Panc1 (cell line): ENCODE data around the gene ITGAV.

Experiments
- CTCF ChIP-seq: fragments of 450-650 bp; IDR thresholded peaks from 2 replicates; pipeline ENCODE4 v1.5.1; 2017; ENCODE audit warnings: mild to moderate bottlenecking
- POLR2AphosphoS5 ChIP-seq: IDR thresholded peaks from 2 replicates; pipeline ENCODE4 v1.6.1; 2012; ENCODE audit warnings: mild to moderate bottlenecking, low read depth, low read length, moderate library complexity
- REST ChIP-seq, 2 experiments: IDR thresholded peaks; 2 replicates each; pipeline ENCODE4 v1.6.1; 2011 to 2012; ENCODE audit warnings: low read depth in 2 of 2, control low read depth in 1 of 2, low read length in 1 of 2, mild to moderate bottlenecking in 1 of 2, moderate library complexity in 1 of 2; ENCODE audit not compliant: insufficient read depth in 1 of 2
- SIN3A ChIP-seq: IDR thresholded peaks from 2 replicates; pipeline ENCODE4 v1.6.1; 2012; ENCODE audit warnings: low read depth, mild to moderate bottlenecking, low read length, moderate library complexity, borderline replicate concordance; ENCODE audit not compliant: insufficient read depth
- TCF7L2 ChIP-seq: IDR thresholded peaks from 2 replicates; pipeline ENCODE4 v1.6.1; 2011; ENCODE audit warnings: mild to moderate bottlenecking, low read depth, low read length, inconsistent platforms

GRCh38 chr2:186726938-186727337, 137.1 kb downstream of the ITGAV start:
- TF ChIP-seq POLR2AphosphoS5 = no peak
- no peak for TF ChIP-seq CTCF
- no peak for TF ChIP-seq SIN3A
- no peak for TF ChIP-seq REST (IDR thresholded peaks at IDR 0.05; ENCODE audit: insufficient read depth in 1 of 2, low read depth in 2 of 2, low read length in 1 of 2)
- no peak for TF ChIP-seq TCF7L2
